Thymus (tissue), 11 donors: ENCODE data around the gene PRKCB. TPM values are rescaled to one million over a fixed set of nuclear protein-coding genes. Genes with fewer than 3 reads are reported as not detected.
"Not testable (repeated sequence)": the region's sequence is repeated elsewhere in the genome, so short reads cannot be mapped to it uniquely, and the experiment has no call there.

Experiments
- DNase-seq, 9 donors: peaks; one replicate each; pipeline ENCODE4 v3.0.0-alpha.2; 2013; ENCODE audit warnings: low spot score in 9 of 9, low read depth in 6 of 9, missing footprints in 1 of 9
- H3K27ac ChIP-seq, 2 donors: one replicate each; pipeline ENCODE4 v1.5.1; 2013; ENCODE audit warnings: control low read depth in 1 of 2, low read depth in 1 of 2, low read length in 1 of 2, mild to moderate bottlenecking in 1 of 2, moderate library complexity in 1 of 2
- H3K27me3 ChIP-seq, 2 donors: one replicate each; pipeline ENCODE4 v1.5.1; 2013; ENCODE audit warnings: low read length in 1 of 2; ENCODE audit not compliant: control insufficient read depth in 2 of 2, insufficient read depth in 1 of 2
- H3K36me3 ChIP-seq, 2 donors: one replicate each; pipeline ENCODE4 v1.5.1; 2013; ENCODE audit warnings: low read length in 1 of 2, mild to moderate bottlenecking in 1 of 2, moderate library complexity in 1 of 2; ENCODE audit not compliant: control insufficient read depth in 2 of 2, insufficient read depth in 2 of 2
- H3K4me1 ChIP-seq, 2 donors: one replicate each; pipeline ENCODE4 v1.5.1; 2013; ENCODE audit warnings: low read length in 2 of 2; ENCODE audit not compliant: control insufficient read depth in 2 of 2, insufficient read depth in 2 of 2
- H3K4me3 ChIP-seq, 2 donors: one replicate each; pipeline ENCODE4 v1.5.1; 2013; ENCODE audit warnings: low read length in 2 of 2, control low read depth in 1 of 2, mild to moderate bottlenecking in 1 of 2
- H3K9me3 ChIP-seq, 2 donors: one replicate each; pipeline ENCODE4 v1.5.1; 2013; ENCODE audit warnings: low read length in 1 of 2, mild to moderate bottlenecking in 1 of 2; ENCODE audit not compliant: control insufficient read depth in 2 of 2, insufficient read depth in 1 of 2
- WGBS: extraction: QIAGEN DNeasy Blood & Tissue Kit; methylation state at CpG from one replicate; pipeline ENCODE4 v1.1.7; 2013; 5-methylcytosine and 5-hydroxymethylcytosine counted together
- polyA plus RNA-seq: library from polyadenylated mRNA; stranded (reverse); fragments of 200-250 nt; gene quantifications from one replicate; pipeline ENCODE4 v1.2.3, GENCODE V29; 2013
- total RNA-seq: library from RNA; stranded (reverse); fragments of 120-200 nt; gene quantifications from one replicate; pipeline ENCODE4 v1.2.4, GENCODE V29; 2013
- donor health status: healthy.

The PRKCB gene
- total and polyA plus RNA-seq, 2 donors: 21.9 to 57.4 TPM

GRCh38 chr16:24218299-24218698 lies 382.5 kb downstream of the PRKCB start:
- WGBS: 98% methylated on average over 4 of the region's 4 CpGs

GRCh38 chr16:24221219-24221618 lies 385.4 kb downstream of the PRKCB start:
- Histone ChIP-seq H3K4me3 (no peak overlapping the region), H3K27me3 (no peaks in the 10 kb centered on the region), H3K4me1 (no peaks in the 10 kb centered on the region), H3K9me3 (no peaks in the 10 kb centered on the region), H3K27ac (no peak overlapping the region), H3K36me3 (peaks cover 2 to 6% of the 10 kb centered on the region in 2 donors)
- over 99% methylated on average over 2 of the region's 2 CpGs for WGBS
- DNase-seq: no peak

More at GRCh38 chr16:24218299-24218698, 382.5 kb downstream of the PRKCB start:
- no peaks in the 10 kb centered on the region for H3K9me3 ChIP-seq
- H3K4me1 ChIP-seq: no peaks in the 10 kb centered on the region
- peaks cover 11 to 26% of the 10 kb centered on the region in 2 donors for H3K36me3 ChIP-seq
- H3K27me3 ChIP-seq: no peaks in the 10 kb centered on the region
- H3K27ac ChIP-seq: no peak overlapping the region
- DNase-seq: no peak
- H3K4me3 ChIP-seq: no peak overlapping the region

- Histone ChIP-seq H3K27ac (no peak overlapping the region), H3K4me1 (no peaks in the 10 kb centered on the region), H3K4me3 (no peak overlapping the region), H3K36me3 (no peaks in the 10 kb centered on the region), H3K27me3 (no peaks in the 10 kb centered on the region), H3K9me3 (no peaks in the 10 kb centered on the region)
- WGBS: 96% methylated on average over 7 of the region's 7 CpGs
- no peak for DNase-seq
Observed at GRCh38 chr16:24228514-24228913, 392.7 kb downstream of the PRKCB start.

- Histone ChIP-seq H3K4me1 (no peaks in the 10 kb centered on the region), H3K9me3 (no peaks in the 10 kb centered on the region), H3K27ac (no peak overlapping the region), H3K4me3 (no peak overlapping the region), H3K27me3 (no peaks in the 10 kb centered on the region), H3K36me3 (no peaks in the 10 kb centered on the region)
- WGBS: 97% methylated on average over 2 of the region's 2 CpGs
- DNase-seq: no peak
Observed at GRCh38 chr16:24232936-24233335, 397.2 kb downstream of the PRKCB start.

GRCh38 chr16:24234737-24235136 lies 399.0 kb downstream of the PRKCB start:
- no peaks in the 10 kb centered on the region for H3K9me3 ChIP-seq
- no peaks in the 10 kb centered on the region for H3K27me3 ChIP-seq
- H3K4me1 ChIP-seq: no peaks in the 10 kb centered on the region
- DNase-seq: no peak
- H3K27ac ChIP-seq: no peak overlapping the region
- 89% methylated on average over 5 of the region's 5 CpGs for WGBS
- H3K36me3 ChIP-seq: no peaks in the 10 kb centered on the region
- H3K4me3 ChIP-seq: no peak overlapping the region

GRCh38 chr16:24235806-24236205 lies 400.0 kb downstream of the PRKCB start:
- H3K27ac ChIP-seq: no peak overlapping the region
- whole genome bisulfite sequencing: 78% methylated on average over 2 of the region's 2 CpGs
- no peak for DNase-seq
- H3K36me3 ChIP-seq: no peaks in the 10 kb centered on the region
- no peaks in the 10 kb centered on the region for H3K9me3 ChIP-seq
- no peak overlapping the region for H3K4me3 ChIP-seq
- no peaks in the 10 kb centered on the region for H3K4me1 ChIP-seq
- H3K27me3 ChIP-seq: no peaks in the 10 kb centered on the region

GRCh38 chr16:24238846-24239245 lies 403.1 kb downstream of the PRKCB start:
- not testable (repeated sequence) for H3K36me3 ChIP-seq, DNase-seq, H3K9me3 ChIP-seq, H3K27ac ChIP-seq, H3K27me3 ChIP-seq, H3K4me1 ChIP-seq, H3K4me3 ChIP-seq
- 87% methylated on average over 2 of the region's 2 CpGs for WGBS

- no peaks in the 10 kb centered on the region for H3K27me3 ChIP-seq
- no peaks in the 10 kb centered on the region for H3K9me3 ChIP-seq
- H3K4me1 ChIP-seq: no peaks in the 10 kb centered on the region
- H3K4me3 ChIP-seq: no peak overlapping the region
- H3K27ac ChIP-seq: no peak overlapping the region
- no peak for DNase-seq
- no peaks in the 10 kb centered on the region for H3K36me3 ChIP-seq
- WGBS: 93% methylated on average over 4 of the region's 4 CpGs
Observed at GRCh38 chr16:24246911-24247607, 411.3 kb downstream of the PRKCB start.

- no peak overlapping the region for H3K4me3 ChIP-seq
- peaks cover 0 to 4% of the 10 kb centered on the region in 2 donors for H3K9me3 ChIP-seq
- no peaks in the 10 kb centered on the region for H3K36me3 ChIP-seq
- 15% methylated on average over 7 of the region's 7 CpGs for WGBS
- H3K27me3 ChIP-seq: peaks cover 10 to 30% of the 10 kb centered on the region in 2 donors
- DNase-seq: peak in 8 of 9 donors; percentile 14 to 64 (median 37)
- no peak overlapping the region for H3K27ac ChIP-seq
- H3K4me1 ChIP-seq: no peaks in the 10 kb centered on the region
Observed at GRCh38 chr16:24253192-24253591, 417.4 kb downstream of the PRKCB start.
